Kidney (tissue), 14 donors: ENCODE measurements around the gene NPTX1. TPM values are rescaled to one million over a fixed set of nuclear protein-coding genes. Genes with fewer than 3 reads are reported as not detected.

Experiments
- DNase-seq, 5 donors: peaks; one replicate each; pipeline ENCODE4 v3.0.0-alpha.2; 2013 to 2020
- FAIRE-seq: peaks from 2 replicates; lab custom pipeline; 2012; peaks lifted over from hg19 to GRCh38; lab: Jason Lieb, UNC
- H3K27ac ChIP-seq, 2 donors: one replicate each; pipeline ENCODE4 v1.7.0; 2013; ENCODE audit warnings: low read depth in 2 of 2, low read length in 2 of 2, inconsistent platforms in 1 of 2
- H3K27me3 ChIP-seq: one replicate; pipeline ENCODE4 v1.7.1; 2013; ENCODE audit warnings: low read length, inconsistent platforms; ENCODE audit not compliant: control insufficient read depth, insufficient read depth
- H3K36me3 ChIP-seq, 3 donors: one replicate each; pipeline versions ENCODE4 v1.7.0 to v1.7.1; 2013; ENCODE audit warnings: low read length in 3 of 3, control low read depth in 1 of 3, inconsistent platforms in 1 of 3; ENCODE audit not compliant: insufficient read depth in 3 of 3, control insufficient read depth in 2 of 3
- H3K4me1 ChIP-seq, 3 donors: one replicate each; pipeline versions ENCODE4 v1.7.0 to v1.7.1; 2013; ENCODE audit warnings: low read length in 3 of 3, inconsistent platforms in 1 of 3, low read depth in 1 of 3; ENCODE audit not compliant: control insufficient read depth in 2 of 3, insufficient read depth in 2 of 3
- H3K4me3 ChIP-seq, 3 donors: one replicate each; pipeline versions ENCODE4 v1.7.0 to v1.8.1; 2013; ENCODE audit warnings: low read length in 3 of 3, control low read depth in 1 of 3, inconsistent platforms in 1 of 3
- H3K9ac ChIP-seq, 3 donors: one replicate each; pipeline versions ENCODE4 v1.7.0 to v1.7.1; 2013; ENCODE audit warnings: low read length in 3 of 3, control low read depth in 1 of 3, inconsistent platforms in 1 of 3
- H3K9me3 ChIP-seq, 3 donors: one replicate each; pipeline versions ENCODE4 v1.7.0 to v1.7.1; 2013; ENCODE audit warnings: low read length in 3 of 3, control low read depth in 1 of 3, inconsistent platforms in 1 of 3; ENCODE audit not compliant: control insufficient read depth in 2 of 3, insufficient read depth in 1 of 3
- CTCF ChIP-seq: IDR thresholded peaks from 3 replicates; pipeline ENCODE4 v1.5.1; 2012; ENCODE audit warnings: mild to moderate bottlenecking, moderate library complexity, borderline replicate concordance; ENCODE audit not compliant: insufficient read depth; ENCODE audit errors: extremely low read depth
- intact Hi-C: fragments of 100-400 bp; cut with DNase I; formaldehyde crosslinking; loops from one replicate; pipeline ENCODE4 v1.11.1; 2022
- polyA plus RNA-seq: library from polyadenylated mRNA; stranded (reverse); fragments of 350-450 nt; fragmentation: Illumina TruSeq; extraction: RNeasy Lipid Tissue Mini Kit (QIAGEN cat#74804); gene quantifications from one replicate; pipeline ENCODE4 v1.2.3, GENCODE V29; 2014; ENCODE audit warnings: low read depth, low replicate concordance; ENCODE audit not compliant: insufficient read depth
- total RNA-seq: library from RNA; stranded (reverse); fragmentation: NEBNext Ultra II Directional; extraction: Animal tissue kit (Norgen Biotek cat#: 25700); gene quantifications from one replicate; pipeline ENCODE4 v1.2.1, GENCODE V29; 2021
- donor health status: control.
- donor health status: control.
- donor health status: control.
- donor health status: control.
- donor health status: control.
- donor health status: DM: yes; HTN: yes; CAD: no.
- donor health status: Normal renal cell carcinoma (clear cell type).

The NPTX1 gene
- total and polyA plus RNA-seq, 2 donors from 2014 or later, result 0.31 to 0.39 TPM

- DNase-seq (no peak), FAIRE-seq (no peak)
- Histone ChIP-seq H3K27ac (no peak overlapping the region), H3K4me3 (no peak overlapping the region), H3K27me3 (peaks cover 28% of the 10 kb centered on the region), H3K9ac (no peak overlapping the region), H3K4me1 (peaks cover 0 to 15% (median 0%) of the 10 kb centered on the region in 3 donors), H3K36me3 (no peaks in the 10 kb centered on the region), H3K9me3 (no peaks in the 10 kb centered on the region)
- intact Hi-C loops, result no loop called here
- no peak for TF ChIP-seq CTCF
Observed at GRCh38 chr17:80478487-80479245, 2.3 kb upstream of the NPTX1 start.

DNA sequence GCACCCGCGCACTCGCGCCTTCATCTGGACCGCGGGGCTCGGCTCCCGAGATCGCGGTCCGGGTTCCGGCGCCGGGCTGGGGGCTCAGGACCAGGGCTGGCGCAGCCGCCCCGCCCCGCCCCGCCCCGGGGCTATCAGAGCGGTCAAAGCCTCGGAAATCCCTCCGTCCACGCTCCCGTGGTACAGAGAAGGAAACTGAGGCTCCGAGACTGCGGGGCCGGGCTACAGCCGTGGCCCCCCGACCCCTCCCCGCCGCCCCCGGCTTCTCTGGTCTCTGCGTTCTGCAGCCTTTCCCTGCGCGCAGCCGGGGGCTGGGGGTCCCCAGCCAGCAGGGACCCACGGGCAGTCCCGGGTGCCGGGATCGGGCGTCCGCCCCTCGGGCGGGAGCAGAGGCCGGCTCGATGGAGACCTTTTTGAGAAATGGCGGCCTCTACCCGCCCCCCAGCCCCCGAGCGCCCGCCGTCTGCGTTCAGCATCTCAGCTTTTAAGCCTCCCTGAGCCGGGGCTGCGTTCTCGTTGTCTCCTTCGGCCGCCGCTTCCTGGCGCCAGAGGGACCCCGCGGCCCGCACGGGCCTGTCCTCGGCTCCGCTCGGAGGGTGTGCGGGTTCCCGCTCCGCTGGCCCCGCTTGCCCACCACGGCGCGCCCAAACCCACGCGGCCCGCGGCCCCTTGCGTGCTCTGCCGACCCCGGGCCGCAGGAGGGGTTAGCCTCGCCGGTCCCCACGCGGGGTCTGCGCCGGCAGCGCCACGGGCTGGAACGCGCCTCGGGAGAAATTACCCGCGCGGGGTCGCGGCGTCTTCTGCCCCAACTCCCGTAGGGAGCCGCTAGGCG is 1.5 kb upstream of the NPTX1 start:
- Histone ChIP-seq H3K4me1 (peaks cover 0 to 15% (median 0%) of the 10 kb centered on the region in 3 donors), H3K36me3 (no peaks in the 10 kb centered on the region), H3K27ac (no peak overlapping the region), H3K4me3 (no peak overlapping the region), H3K9me3 (no peaks in the 10 kb centered on the region), H3K27me3 (peaks cover 33% of the 10 kb centered on the region), H3K9ac (no peak overlapping the region)
- FAIRE-seq, result no peak
- TF ChIP-seq CTCF, result peak; percentile 29
- DNase-seq, result peak in 3 of 5 donors; percentile 64 to 80 (median 68)
- intact Hi-C loops, result no loop called here

GRCh38 chr17:80476877-80477646 is 655 bp upstream of the NPTX1 start:
- Histone ChIP-seq H3K9ac (no peak overlapping the region), H3K36me3 (no peaks in the 10 kb centered on the region), H3K9me3 (no peaks in the 10 kb centered on the region), H3K27me3 (peaks cover 35% of the 10 kb centered on the region), H3K27ac (no peak overlapping the region), H3K4me1 (peaks cover 0 to 15% (median 0%) of the 10 kb centered on the region in 3 donors), H3K4me3 (no peak overlapping the region)
- no peak for TF ChIP-seq CTCF
- FAIRE-seq, result no peak
- intact Hi-C loops, result no loop called here
- DNase-seq, result peak in 1 of 5 donors; percentile 41
